A549 (cell line): Measurements from ENCODE around the gene SND1.

Source experiments
- CHD4 ChIP-seq: fragments of 200-600 bp; sonication (generic); IDR thresholded peaks from 2 replicates; pipeline ENCODE4 v1.6.1; 2016; ENCODE audit warnings: antibody characterized with exemption, mild to moderate bottlenecking, borderline replicate concordance
- CTCF ChIP-seq: fragments of >200 bp; sonication (Bioruptor Twin); formaldehyde crosslinking; IDR thresholded peaks from 3 replicates; pipeline ENCODE4 v1.5.1; 2016
- EHMT2 ChIP-seq: fragments of 200-600 bp; sonication (generic); IDR thresholded peaks from 2 replicates; pipeline ENCODE4 v1.6.1; 2016; ENCODE audit warnings: antibody characterized with exemption, low read depth, mild to moderate bottlenecking, moderate library complexity
- EP300 ChIP-seq, 2 experiments: fragments of >200 bp; sonication (Bioruptor Twin); formaldehyde crosslinking; IDR thresholded peaks; 2 replicates in 1 of 2; 3 replicates in 1 of 2; pipeline ENCODE4 v1.6.1; 2016 to 2017
- JUN ChIP-seq, 2 experiments: fragments of >200 bp; sonication (Bioruptor Twin); formaldehyde crosslinking; IDR thresholded peaks; 2 replicates in 1 of 2; 3 replicates in 1 of 2; pipeline ENCODE4 v1.6.1; 2016 to 2017
- MAFK ChIP-seq: fragments of 450-650 bp; IDR thresholded peaks from 2 replicates; pipeline ENCODE4 v1.6.1; 2014; ENCODE audit not compliant: partially characterized antibody
- MAZ ChIP-seq: fragments of 150-350 bp; IDR thresholded peaks from 2 replicates; pipeline ENCODE4 v1.6.1; 2014; ENCODE audit warnings: antibody characterized with exemption, low read depth, low read length, borderline replicate concordance
- PBX3 ChIP-seq: IDR thresholded peaks from 2 replicates; pipeline ENCODE4 v1.6.1; 2012
- POLR2A ChIP-seq: IDR thresholded peaks from 2 replicates; pipeline ENCODE4 v1.6.1; 2012; ENCODE audit warnings: mild to moderate bottlenecking, low read length
- RAD21 ChIP-seq, 2 experiments: fragments of >200 bp in 1 of 2; sonication (Bioruptor Twin) in 1 of 2; formaldehyde crosslinking in 1 of 2; IDR thresholded peaks in 1 of 2; conservative IDR thresholded peaks in 1 of 2; 2 replicates in 1 of 2; 3 replicates in 1 of 2; pipeline ENCODE4 v1.6.1; 2012 to 2018; ENCODE audit warnings: inconsistent platforms in 1 of 2
- SMC3 ChIP-seq: fragments of >200 bp; sonication (Bioruptor Twin); formaldehyde crosslinking; IDR thresholded peaks from 3 replicates; pipeline ENCODE4 v1.6.1; 2018; ENCODE audit warnings: inconsistent platforms

- TF ChIP-seq JUN (IDR thresholded peaks at IDR 0.05): no peak
- no peak for TF ChIP-seq CTCF
- no peak for TF ChIP-seq RAD21 (conservative IDR thresholded peaks at IDR 0.05 in 1 of 2, IDR thresholded peaks at IDR 0.05 in 1 of 2)
- TF ChIP-seq PBX3: no peak
- TF ChIP-seq EP300 (IDR thresholded peaks at IDR 0.05): no peak
- no peak for TF ChIP-seq CHD4
- no peak for TF ChIP-seq SMC3
- TF ChIP-seq MAFK: no peak
- TF ChIP-seq MAZ: no peak
- TF ChIP-seq POLR2A: no peak
- TF ChIP-seq EHMT2: no peak
Measured at GRCh38 chr7:127789031-127789430, 137.0 kb downstream of the SND1 start.
